H9 (cell line): ENCODE results near the gene PDE5A. TPM values are rescaled to one million over a fixed set of nuclear protein-coding genes. Genes with fewer than 3 reads are reported as not detected.

ENCODE experiments used
- DNase-seq: peaks from one replicate; pipeline ENCODE4 v3.0.0-alpha.2; 2017
- H2AFZ ChIP-seq: one replicate; pipeline ENCODE4 v1.6.1; 2013; ENCODE audit warnings: mild to moderate bottlenecking, low read length, control low read depth, moderate library complexity
- H2AK5ac ChIP-seq: 2 replicates; pipeline ENCODE4 v1.6.1; 2013; ENCODE audit warnings: low read length, control low read depth, mixed read lengths; ENCODE audit not compliant: insufficient read length
- H2BK120ac ChIP-seq: one replicate; pipeline ENCODE4 v1.6.1; 2013; ENCODE audit warnings: low read depth, mild to moderate bottlenecking, low read length, control low read depth, inconsistent platforms; ENCODE audit not compliant: poor library complexity, severe bottlenecking
- H2BK12ac ChIP-seq: 2 replicates; pipeline ENCODE4 v1.6.1; 2013; ENCODE audit warnings: low read length, control low read depth, mixed read lengths, low read depth; ENCODE audit not compliant: insufficient read length
- H2BK15ac ChIP-seq: 2 replicates; pipeline ENCODE4 v1.6.1; 2013; ENCODE audit warnings: low read depth, low read length, control low read depth
- H2BK20ac ChIP-seq: one replicate; pipeline ENCODE4 v1.6.1; 2013; ENCODE audit warnings: low read depth, mild to moderate bottlenecking, low read length, control low read depth, inconsistent platforms; ENCODE audit not compliant: poor library complexity, severe bottlenecking
- H2BK5ac ChIP-seq: 2 replicates; pipeline ENCODE4 v1.6.1; 2013; ENCODE audit warnings: low read length, control low read depth, mixed read lengths; ENCODE audit not compliant: insufficient read length
- H3K14ac ChIP-seq: 2 replicates; pipeline ENCODE4 v1.6.1; 2013; ENCODE audit warnings: low read length, control low read depth; ENCODE audit not compliant: insufficient read depth
- H3K18ac ChIP-seq: 2 replicates; pipeline ENCODE4 v1.6.1; 2013; ENCODE audit warnings: low read depth, mild to moderate bottlenecking, mixed read lengths, low read length, control low read depth; ENCODE audit not compliant: insufficient read length
- H3K23ac ChIP-seq: 2 replicates; pipeline ENCODE4 v1.6.1; 2013; ENCODE audit warnings: low read length, control low read depth, mixed read lengths, low read depth; ENCODE audit not compliant: insufficient read length
- H3K23me2 ChIP-seq: 2 replicates; pipeline ENCODE4 v1.6.1; 2013; ENCODE audit warnings: low read depth, mild to moderate bottlenecking, mixed read lengths, low read length, control low read depth; ENCODE audit not compliant: insufficient read length, poor library complexity, severe bottlenecking
- H3K27ac ChIP-seq: 2 replicates; pipeline ENCODE4 v1.5.1; 2013; ENCODE audit warnings: low read length, control low read depth, mixed read lengths, low read depth; ENCODE audit not compliant: insufficient read length
- H3K27me3 ChIP-seq: 2 replicates; pipeline ENCODE4 v1.6.1; 2013; ENCODE audit warnings: low read length, control low read depth, inconsistent platforms; ENCODE audit not compliant: insufficient read depth
- H3K4ac ChIP-seq: 2 replicates; pipeline ENCODE4 v1.6.1; 2013; ENCODE audit warnings: low read depth, mild to moderate bottlenecking, control low read depth, inconsistent platforms, low read length, moderate library complexity
- H3K4me1 ChIP-seq: 2 replicates; pipeline ENCODE4 v1.6.1; 2013; ENCODE audit warnings: low read length, control low read depth, inconsistent platforms; ENCODE audit not compliant: insufficient read depth
- H3K4me2 ChIP-seq: 2 replicates; pipeline ENCODE4 v1.6.1; 2013; ENCODE audit warnings: low read length, control low read depth, mixed read lengths; ENCODE audit not compliant: insufficient read length, insufficient read depth
- H3K56ac ChIP-seq: 2 replicates; pipeline ENCODE4 v1.6.1; 2013; ENCODE audit warnings: low read depth, mild to moderate bottlenecking, mixed read lengths, low read length, control low read depth; ENCODE audit not compliant: insufficient read length
- H3K79me1 ChIP-seq: 2 replicates; pipeline ENCODE4 v1.6.1; 2013; ENCODE audit warnings: low read depth, mild to moderate bottlenecking, moderate library complexity, low read length, control low read depth, inconsistent platforms; ENCODE audit not compliant: insufficient read depth, poor library complexity, severe bottlenecking
- H3K79me2 ChIP-seq: 2 replicates; pipeline ENCODE4 v1.6.1; 2013; ENCODE audit warnings: low read length, control low read depth, inconsistent platforms; ENCODE audit not compliant: insufficient read depth
- H3K9ac ChIP-seq: 2 replicates; pipeline ENCODE4 v1.6.1; 2013; ENCODE audit warnings: low read length, control low read depth, mixed read lengths; ENCODE audit not compliant: insufficient read length; ENCODE audit errors: extremely low read depth
- H3K9me3 ChIP-seq: one replicate; pipeline ENCODE4 v1.6.1; 2013; ENCODE audit warnings: low read depth, low read length, inconsistent platforms; ENCODE audit not compliant: control insufficient read depth
- H3T11ph ChIP-seq: one replicate; pipeline ENCODE4 v1.6.1; 2013; ENCODE audit warnings: mild to moderate bottlenecking, low read length, control low read depth, inconsistent platforms
- H4K20me1 ChIP-seq: one replicate; pipeline ENCODE4 v1.6.1; 2013; ENCODE audit not compliant: control insufficient read depth, insufficient read length, insufficient read depth
- H4K5ac ChIP-seq: 2 replicates; pipeline ENCODE4 v1.6.1; 2013; ENCODE audit warnings: low read depth, mild to moderate bottlenecking, mixed read lengths, low read length, control low read depth; ENCODE audit not compliant: insufficient read length
- H4K8ac ChIP-seq: replicated peaks from 2 replicates; pipeline ENCODE4 v1.6.1; 2013; ENCODE audit warnings: low read length, control low read depth, mixed read lengths, low read depth; ENCODE audit not compliant: insufficient read length
- H4K91ac ChIP-seq: 2 replicates; pipeline ENCODE4 v1.6.1; 2013; ENCODE audit warnings: low read depth, mild to moderate bottlenecking, moderate library complexity, mixed read lengths, low read length, control low read depth; ENCODE audit not compliant: insufficient read length
- H3K27ac Mint-ChIP-seq, 3 experiments: 2 replicates in 2 of 3; 3 replicates in 1 of 3; pipeline ENCODE4 v1.8.0; 2020 to 2021; ENCODE audit warnings: mixed read lengths in 3 of 3, mild to moderate bottlenecking in 1 of 3, moderate library complexity in 1 of 3
- H3K27me3 Mint-ChIP-seq: 2 replicates; pipeline ENCODE4 v1.8.0; 2021; ENCODE audit warnings: low read depth, mild to moderate bottlenecking, moderate library complexity, mixed read lengths
- H3K36me3 Mint-ChIP-seq, 3 experiments: 2 replicates in 2 of 3; 3 replicates in 1 of 3; pipeline ENCODE4 v1.8.0; 2020 to 2021; ENCODE audit warnings: low read depth in 3 of 3, mixed read lengths in 3 of 3; ENCODE audit not compliant: insufficient read depth in 1 of 3
- H3K4me1 Mint-ChIP-seq, 2 experiments: 2 replicates each; pipeline ENCODE4 v1.8.0; 2020; ENCODE audit warnings: mixed read lengths in 2 of 2
- H3K4me3 Mint-ChIP-seq, 2 experiments: 2 replicates in 1 of 2; 3 replicates in 1 of 2; pipeline ENCODE4 v1.8.0; 2020 to 2021; ENCODE audit warnings: mild to moderate bottlenecking in 2 of 2, mixed read lengths in 2 of 2, moderate library complexity in 1 of 2
- H3K9me3 Mint-ChIP-seq, 2 experiments: 2 replicates in 1 of 2; 3 replicates in 1 of 2; pipeline ENCODE4 v1.8.0; 2020; ENCODE audit warnings: mild to moderate bottlenecking in 2 of 2, mixed read lengths in 2 of 2, moderate library complexity in 1 of 2
- WGBS: extraction: QIAGEN DNeasy Blood & Tissue Kit; methylation state at CpG from one replicate; pipeline ENCODE4 v1.1.7; 2013; ENCODE audit warnings: missing lambda C conversion rate, low lambda C conversion rate, mixed read lengths; ENCODE audit not compliant: insufficient read length; ENCODE audit errors: extremely low coverage; 5-methylcytosine and 5-hydroxymethylcytosine counted together
- total RNA-seq: library from RNA; stranded (reverse); gene quantifications from 2 replicates; pipeline ENCODE4 v1.2.1, GENCODE V29; 2021
- TF ChIP-seq, protein P1 (sequence below): fragments of 200-600 bp; sonication (generic); conservative IDR thresholded peaks from 3 replicates; pipeline ENCODE4 v1.8.0; 2021; ENCODE audit warnings: antibody characterized with exemption, mild to moderate bottlenecking

The PDE5A gene
- total RNA-seq, 1 experiment from 2014 or later = 15.7 TPM

DNA sequence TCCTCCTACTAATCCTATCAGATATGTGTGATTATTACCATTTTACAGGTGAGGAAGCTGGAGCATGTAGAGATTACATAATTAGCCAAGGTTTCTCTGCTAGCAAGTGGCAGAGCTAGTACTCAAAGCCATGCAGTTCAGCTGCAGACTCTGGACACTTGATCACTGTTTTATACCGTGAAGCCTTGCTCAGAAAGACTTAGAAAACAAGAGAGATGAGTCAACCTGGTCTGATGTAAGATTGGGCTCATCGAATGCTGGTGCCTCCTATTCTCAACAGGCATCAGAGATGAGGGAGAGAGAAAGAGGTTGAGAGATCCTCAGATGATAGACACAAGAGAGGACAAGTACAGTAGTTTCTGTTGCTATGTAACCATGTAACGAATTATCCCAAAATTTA, 19.0 kb upstream of the PDE5A start:
- Mint-ChIP-seq H3K36me3 (no peaks in the 10 kb centered on the region), H3K27me3 (no peaks in the 10 kb centered on the region; the same call in 1 of the 2 replicates), H3K4me3 (no peak overlapping the region), H3K9me3 (no peaks in the 10 kb centered on the region), H3K4me1 (0 out of 4 replicates have a peak, but pooled peaks cover 0 to 2% of the 10 kb centered on the region in 2 experiments), H3K27ac (no peak overlapping the region)
- Histone ChIP-seq H2AFZ (no peak overlapping the region), H3K23me2 (no peaks in the 10 kb centered on the region), H2BK5ac (no peak overlapping the region), H2BK120ac (no peak overlapping the region), H3K4me2 (no peak overlapping the region), H3K56ac (no peak overlapping the region), H4K5ac (no peak overlapping the region), H3K23ac (no peak overlapping the region), H3K79me2 (no peaks in the 10 kb centered on the region), H4K91ac (no peak overlapping the region), H2BK20ac (no peak overlapping the region), H4K20me1 (no peaks in the 10 kb centered on the region), H3K9ac (no peak overlapping the region), H3K9me3 (no peaks in the 10 kb centered on the region), H4K8ac (no peak overlapping the region), H3K14ac (no peak overlapping the region), H3K27ac (no peak overlapping the region), H2AK5ac (no peak overlapping the region), H3K4ac (no peak overlapping the region), H3K79me1 (no peaks in the 10 kb centered on the region), H3K4me1 (no peaks in the 10 kb centered on the region), H3K27me3 (no peaks in the 10 kb centered on the region), H3K18ac (no peak overlapping the region), H3T11ph (no peak overlapping the region), H2BK12ac (no peak overlapping the region), H2BK15ac (no peak overlapping the region)
- TF ChIP-seq, protein P1, sequence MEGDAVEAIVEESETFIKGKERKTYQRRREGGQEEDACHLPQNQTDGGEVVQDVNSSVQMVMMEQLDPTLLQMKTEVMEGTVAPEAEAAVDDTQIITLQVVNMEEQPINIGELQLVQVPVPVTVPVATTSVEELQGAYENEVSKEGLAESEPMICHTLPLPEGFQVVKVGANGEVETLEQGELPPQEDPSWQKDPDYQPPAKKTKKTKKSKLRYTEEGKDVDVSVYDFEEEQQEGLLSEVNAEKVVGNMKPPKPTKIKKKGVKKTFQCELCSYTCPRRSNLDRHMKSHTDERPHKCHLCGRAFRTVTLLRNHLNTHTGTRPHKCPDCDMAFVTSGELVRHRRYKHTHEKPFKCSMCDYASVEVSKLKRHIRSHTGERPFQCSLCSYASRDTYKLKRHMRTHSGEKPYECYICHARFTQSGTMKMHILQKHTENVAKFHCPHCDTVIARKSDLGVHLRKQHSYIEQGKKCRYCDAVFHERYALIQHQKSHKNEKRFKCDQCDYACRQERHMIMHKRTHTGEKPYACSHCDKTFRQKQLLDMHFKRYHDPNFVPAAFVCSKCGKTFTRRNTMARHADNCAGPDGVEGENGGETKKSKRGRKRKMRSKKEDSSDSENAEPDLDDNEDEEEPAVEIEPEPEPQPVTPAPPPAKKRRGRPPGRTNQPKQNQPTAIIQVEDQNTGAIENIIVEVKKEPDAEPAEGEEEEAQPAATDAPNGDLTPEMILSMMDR = no peak
- DNase-seq = no peak
- WGBS = no CpG with 5 or more reads among the region's 3 CpGs
